ENCODE data around the gene XRCC5. TPM values are rescaled to one million over a fixed set of nuclear protein-coding genes. Genes with fewer than 3 reads are reported as not detected.

XRCC5 gene
- total and polyA plus RNA-seq, 8 donors = 29.0 to 117 (median 88.1) TPM

DNA sequence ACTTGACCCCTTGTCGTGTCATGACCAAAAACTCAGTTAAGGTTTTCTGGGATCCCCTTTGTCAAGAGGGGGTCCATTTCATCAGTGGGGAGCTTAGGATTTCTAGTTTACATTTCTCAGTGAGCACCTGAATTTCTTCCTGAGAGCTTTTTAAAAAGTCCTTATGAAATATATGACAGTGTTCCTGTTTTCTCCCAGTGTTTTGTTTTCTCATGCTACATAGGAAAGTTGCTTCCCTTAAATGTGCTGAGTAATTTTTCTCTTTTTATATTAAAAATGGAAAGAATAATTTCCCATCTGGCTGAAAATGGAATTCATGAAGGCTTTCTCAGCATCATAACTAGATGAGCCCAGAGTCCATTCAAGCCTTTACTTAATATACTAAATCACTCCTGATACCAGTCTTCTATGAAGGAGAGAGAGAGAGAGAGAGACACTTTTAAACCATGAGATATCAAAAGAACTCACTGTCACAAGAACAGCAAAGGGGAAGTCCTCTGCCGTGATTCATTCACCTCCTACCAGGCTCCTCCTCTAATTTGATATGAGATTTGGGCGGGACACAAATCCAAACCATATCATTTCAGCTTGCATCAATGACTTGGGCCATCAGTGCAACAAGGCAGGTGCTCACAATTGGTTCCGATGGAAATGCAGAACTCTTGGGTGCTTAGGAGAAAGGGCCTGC, 61.1 kb downstream of the XRCC5 start:
- intact Hi-C loops (cut with DNase I) = no loop called here
- TF ChIP-seq, protein P1, sequence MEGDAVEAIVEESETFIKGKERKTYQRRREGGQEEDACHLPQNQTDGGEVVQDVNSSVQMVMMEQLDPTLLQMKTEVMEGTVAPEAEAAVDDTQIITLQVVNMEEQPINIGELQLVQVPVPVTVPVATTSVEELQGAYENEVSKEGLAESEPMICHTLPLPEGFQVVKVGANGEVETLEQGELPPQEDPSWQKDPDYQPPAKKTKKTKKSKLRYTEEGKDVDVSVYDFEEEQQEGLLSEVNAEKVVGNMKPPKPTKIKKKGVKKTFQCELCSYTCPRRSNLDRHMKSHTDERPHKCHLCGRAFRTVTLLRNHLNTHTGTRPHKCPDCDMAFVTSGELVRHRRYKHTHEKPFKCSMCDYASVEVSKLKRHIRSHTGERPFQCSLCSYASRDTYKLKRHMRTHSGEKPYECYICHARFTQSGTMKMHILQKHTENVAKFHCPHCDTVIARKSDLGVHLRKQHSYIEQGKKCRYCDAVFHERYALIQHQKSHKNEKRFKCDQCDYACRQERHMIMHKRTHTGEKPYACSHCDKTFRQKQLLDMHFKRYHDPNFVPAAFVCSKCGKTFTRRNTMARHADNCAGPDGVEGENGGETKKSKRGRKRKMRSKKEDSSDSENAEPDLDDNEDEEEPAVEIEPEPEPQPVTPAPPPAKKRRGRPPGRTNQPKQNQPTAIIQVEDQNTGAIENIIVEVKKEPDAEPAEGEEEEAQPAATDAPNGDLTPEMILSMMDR (IDR thresholded peaks at IDR 0.05) = no peak
- no peaks in the 10 kb centered on the region for H3K9me3 ChIP-seq
- no peak overlapping the region for H3K4me3 ChIP-seq
- no peaks in the 10 kb centered on the region for H3K27me3 ChIP-seq
- peaks cover 0 to 33% (median 8%) of the 10 kb centered on the region in 3 donors for H3K36me3 ChIP-seq
- H3K27ac ChIP-seq = no peak overlapping the region
- ATAC-seq (peak in 3 of 4 donors; percentile 9 to 20 (median 14)), DNase-seq (no peak), FAIRE-seq (no peak)
- H3K4me1 ChIP-seq = no peaks in the 10 kb centered on the region
- WGBS, 2 donors = 91 to 92% methylated on average over 4 of the region's 4 CpGs

DNA sequence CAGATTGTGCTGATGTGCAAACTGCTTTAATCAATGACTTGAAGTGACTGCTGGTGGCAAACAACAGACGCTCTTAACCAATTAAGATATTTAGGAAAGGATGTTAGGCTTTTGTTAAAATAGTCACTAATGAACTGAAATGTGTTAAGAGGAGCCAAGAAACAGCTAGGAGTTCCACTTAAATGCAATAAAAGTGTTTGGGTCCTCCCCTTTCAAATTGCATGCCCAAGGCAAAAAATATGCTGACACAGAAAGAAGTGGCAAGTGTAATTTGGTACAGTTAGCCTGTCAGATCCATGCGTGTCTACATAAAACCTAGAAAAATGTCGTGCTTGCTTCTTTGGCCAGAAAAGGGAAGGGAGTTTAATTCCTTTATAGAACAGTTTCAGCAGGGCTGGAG, 61.9 kb downstream of the XRCC5 start:
- no peak for FAIRE-seq
- peaks cover 0 to 35% (median 8%) of the 10 kb centered on the region in 3 donors for H3K36me3 ChIP-seq

DNA sequence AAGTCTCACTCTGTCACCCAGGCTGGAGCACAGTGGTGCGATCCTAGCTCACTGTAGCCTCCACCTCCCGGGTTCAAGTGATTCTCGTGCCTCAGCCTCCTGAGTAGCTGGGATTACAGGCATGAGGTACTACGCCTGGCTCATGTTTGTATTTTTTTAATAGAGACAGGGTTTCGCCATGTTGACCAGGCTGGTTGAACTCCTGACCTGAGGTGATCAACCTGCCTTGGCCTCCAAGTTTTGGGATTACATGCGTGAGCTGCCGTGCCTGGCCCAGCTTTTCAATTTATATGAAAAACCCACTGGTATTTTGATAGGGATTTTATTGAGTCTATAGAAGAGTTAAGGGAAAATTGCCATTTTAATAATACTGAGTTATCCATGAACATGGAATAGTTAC, 63.3 kb downstream of the XRCC5 start:
- H3K27me3 ChIP-seq = no peaks in the 10 kb centered on the region
- ATAC-seq (no peak), DNase-seq (no peak), FAIRE-seq (no peak)
- H3K4me1 ChIP-seq = no peaks in the 10 kb centered on the region
- TF ChIP-seq, protein P1 (IDR thresholded peaks at IDR 0.05) = no peak
- 98% methylated on average over 7 of the region's 7 CpGs for WGBS, 2 donors
- no peak overlapping the region for H3K4me3 ChIP-seq
- intact Hi-C loops (cut with DNase I) = no loop called here
- peaks cover 0 to 24% (median 8%) of the 10 kb centered on the region in 3 donors for H3K36me3 ChIP-seq
- H3K27ac ChIP-seq = no peak overlapping the region
- H3K9me3 ChIP-seq = no peaks in the 10 kb centered on the region

More for the DNA sequence above, 61.9 kb downstream of the XRCC5 start:
- DNase-seq = no peak
- intact Hi-C loops (cut with DNase I) = no loop called here
- Histone ChIP-seq H3K27me3 (no peaks in the 10 kb centered on the region), H3K27ac (no peak overlapping the region), H3K4me3 (no peak overlapping the region), H3K4me1 (no peaks in the 10 kb centered on the region), H3K9me3 (no peaks in the 10 kb centered on the region)
- TF ChIP-seq, protein P1 (IDR thresholded peaks at IDR 0.05) = no peak
- 91 to 94% methylated on average over 3 of the region's 3 CpGs for WGBS, 2 donors
- peak in 3 of 4 donors; percentile 24 to 35 (median 27) for ATAC-seq

- Histone ChIP-seq H3K27me3 (no peaks in the 10 kb centered on the region), H3K27ac (no peak overlapping the region), H3K4me1 (no peaks in the 10 kb centered on the region), H3K36me3 (peaks cover 0 to 21% (median 11%) of the 10 kb centered on the region in 3 donors), H3K9me3 (no peaks in the 10 kb centered on the region), H3K4me3 (no peak overlapping the region)
- no peak for ATAC-seq
- intact Hi-C loops (cut with DNase I) = no loop called here
- no peak for DNase-seq
- 89 to 93% methylated on average over 1 of the region's 1 CpG for WGBS, 2 donors
- TF ChIP-seq, protein P1 (IDR thresholded peaks at IDR 0.05) = no peak
- no peak for FAIRE-seq
Observed at GRCh38 chr2:216179015-216179414, 69.9 kb downstream of the XRCC5 start.

GRCh38 chr2:216181351-216181750, 72.2 kb downstream of the XRCC5 start:
- 96 to 97% methylated on average over 6 of the region's 6 CpGs for WGBS, 2 donors
- no peaks in the 10 kb centered on the region for H3K27me3 ChIP-seq
- DNase-seq (no peak), ATAC-seq (no peak), FAIRE-seq (no peak)
- H3K36me3 ChIP-seq = peaks cover 0 to 8% (median 8%) of the 10 kb centered on the region in 3 donors
- no peak overlapping the region for H3K4me3 ChIP-seq
- no peak overlapping the region for H3K27ac ChIP-seq
- intact Hi-C loops (cut with DNase I) = no loop called here
- TF ChIP-seq, protein P1 (IDR thresholded peaks at IDR 0.05) = no peak
- H3K4me1 ChIP-seq = no peaks in the 10 kb centered on the region
- no peaks in the 10 kb centered on the region for H3K9me3 ChIP-seq

All from pancreas (tissue), 10 donors.